Panc1 (cell line): Measurements from ENCODE around the gene INTS1. TPM values are rescaled to one million over a fixed set of nuclear protein-coding genes. Genes with fewer than 3 reads are reported as not detected.

Source experiments
- ATAC-seq: fragments of 200-7000 bp; cut with Tn5 transposase; 2 replicates; pipeline ENCODE4 v1.9.1; 2020; ENCODE audit warnings: mild to moderate bottlenecking, moderate library complexity
- BruUV-seq: library from RNA; stranded (reverse); fragments of 400-500 nt; replicated peaks from 2 replicates; lab custom pipeline; 2021; lab: Mats Ljungman, UMichigan
- CTCF ChIA-PET: fragments of 300-600 bp; sonication (Branson Sonifier 250); formaldehyde crosslinking; loops from one replicate; lab custom pipeline; 2022; ENCODE audit warnings: antibody characterized with exemption; lab: Charles Lee
- POLR2A ChIA-PET: fragments of 300-600 bp; sonication (Branson Sonifier 250); formaldehyde crosslinking; loops from one replicate; lab custom pipeline; 2022; ENCODE audit warnings: antibody characterized with exemption; lab: Charles Lee
- DNase-seq: peaks from one replicate; pipeline ENCODE4 v3.0.0-alpha.2; 2010; ENCODE audit warnings: low read depth, low spot score
- H3K27ac ChIP-seq: 2 replicates; pipeline ENCODE4 v1.5.1; 2011; ENCODE audit warnings: mild to moderate bottlenecking, low read length, inconsistent platforms
- H3K27me3 ChIP-seq: fragments of 200-500 bp; sonication (Bioruptor generic); 2 replicates; pipeline ENCODE4 v1.6.0; 2014; ENCODE audit warnings: low read length, inconsistent platforms; ENCODE audit not compliant: control insufficient read depth, insufficient read depth
- H3K36me3 ChIP-seq: fragments of 200-500 bp; sonication (Bioruptor generic); 2 replicates; pipeline ENCODE4 v1.5.1; 2014; ENCODE audit warnings: inconsistent platforms, mild to moderate bottlenecking, low read length, moderate library complexity; ENCODE audit not compliant: control insufficient read depth, insufficient read depth
- H3K4me1 ChIP-seq: 2 replicates; pipeline ENCODE4 v1.5.1; 2011; ENCODE audit warnings: inconsistent platforms, mild to moderate bottlenecking, low read length, moderate library complexity; ENCODE audit not compliant: control insufficient read depth, insufficient read depth
- H3K4me3 ChIP-seq, 2 experiments: 2 replicates each; pipeline ENCODE4 v1.5.1; 2011 to 2012; ENCODE audit warnings: low read depth in 2 of 2, low read length in 2 of 2, mild to moderate bottlenecking in 2 of 2, inconsistent platforms in 1 of 2, moderate library complexity in 1 of 2
- H3K9me3 ChIP-seq: fragments of 200-500 bp; sonication (Bioruptor generic); 2 replicates; pipeline ENCODE4 v1.5.1; 2014; ENCODE audit warnings: low read depth, mild to moderate bottlenecking, inconsistent platforms, low read length, moderate library complexity; ENCODE audit not compliant: control insufficient read depth, insufficient read depth
- CTCF ChIP-seq: fragments of 450-650 bp; IDR thresholded peaks from 2 replicates; pipeline ENCODE4 v1.5.1; 2017; ENCODE audit warnings: mild to moderate bottlenecking
- POLR2AphosphoS5 ChIP-seq: IDR thresholded peaks from 2 replicates; pipeline ENCODE4 v1.6.1; 2012; ENCODE audit warnings: mild to moderate bottlenecking, low read depth, low read length, moderate library complexity
- REST ChIP-seq, 2 experiments: IDR thresholded peaks; 2 replicates each; pipeline ENCODE4 v1.6.1; 2011 to 2012; ENCODE audit warnings: low read depth in 2 of 2, control low read depth in 1 of 2, low read length in 1 of 2, mild to moderate bottlenecking in 1 of 2, moderate library complexity in 1 of 2; ENCODE audit not compliant: insufficient read depth in 1 of 2
- SIN3A ChIP-seq: IDR thresholded peaks from 2 replicates; pipeline ENCODE4 v1.6.1; 2012; ENCODE audit warnings: low read depth, mild to moderate bottlenecking, low read length, moderate library complexity, borderline replicate concordance; ENCODE audit not compliant: insufficient read depth
- TCF7L2 ChIP-seq: IDR thresholded peaks from 2 replicates; pipeline ENCODE4 v1.6.1; 2011; ENCODE audit warnings: mild to moderate bottlenecking, low read depth, low read length, inconsistent platforms
- in situ Hi-C: cut with HindIII; loops from 2 replicates; pipeline ENCODE4 v1.10.0; 2016; ENCODE audit warnings: low sequenced_read_pairs, low pct_unique_long_range_greater_than_20kb
- intact Hi-C: fragments of 100-400 bp; cut with micrococcal nuclease; formaldehyde crosslinking; loops from one replicate; pipeline ENCODE4 v1.10.0; 2022; ENCODE audit not compliant: unreplicated experiment
- total RNA-seq: library from RNA; stranded (reverse); gene quantifications from one replicate; pipeline ENCODE4 v1.2.1, GENCODE V29; 2021; ENCODE audit not compliant: unreplicated experiment

The INTS1 gene
- total RNA-seq, 1 experiment from 2014 or later: 173 TPM

GRCh38 chr7:1461646-1462375 is 42.4 kb downstream of the INTS1 start:
- ChIA-PET CTCF (no interaction called here), POLR2A (no interaction called here)
- TF ChIP-seq CTCF (no peak), TCF7L2 (no peak), SIN3A (no peak), POLR2AphosphoS5 (no peak), REST (IDR thresholded peaks at IDR 0.05; ENCODE audit: insufficient read depth in 1 of 2, low read depth in 2 of 2, low read length in 1 of 2) (no peak)
- ATAC-seq: no peak
- DNase-seq: no peak
- intact Hi-C loops: no loop called here
- in situ Hi-C loops: no loop called here
- no peaks in the 10 kb centered on the region for H3K9me3 ChIP-seq
- no peaks in the 10 kb centered on the region for H3K27me3 ChIP-seq
- H3K4me3 ChIP-seq: no peak overlapping the region
- peaks cover 38% of the 10 kb centered on the region for H3K4me1 ChIP-seq
- peaks cover 2% of the 10 kb centered on the region; the same call in 1 of the 2 replicates for H3K36me3 ChIP-seq
- no TSS peak for BruUV-seq
- peak overlapping the region; percentile 96 for H3K27ac ChIP-seq

DNA sequence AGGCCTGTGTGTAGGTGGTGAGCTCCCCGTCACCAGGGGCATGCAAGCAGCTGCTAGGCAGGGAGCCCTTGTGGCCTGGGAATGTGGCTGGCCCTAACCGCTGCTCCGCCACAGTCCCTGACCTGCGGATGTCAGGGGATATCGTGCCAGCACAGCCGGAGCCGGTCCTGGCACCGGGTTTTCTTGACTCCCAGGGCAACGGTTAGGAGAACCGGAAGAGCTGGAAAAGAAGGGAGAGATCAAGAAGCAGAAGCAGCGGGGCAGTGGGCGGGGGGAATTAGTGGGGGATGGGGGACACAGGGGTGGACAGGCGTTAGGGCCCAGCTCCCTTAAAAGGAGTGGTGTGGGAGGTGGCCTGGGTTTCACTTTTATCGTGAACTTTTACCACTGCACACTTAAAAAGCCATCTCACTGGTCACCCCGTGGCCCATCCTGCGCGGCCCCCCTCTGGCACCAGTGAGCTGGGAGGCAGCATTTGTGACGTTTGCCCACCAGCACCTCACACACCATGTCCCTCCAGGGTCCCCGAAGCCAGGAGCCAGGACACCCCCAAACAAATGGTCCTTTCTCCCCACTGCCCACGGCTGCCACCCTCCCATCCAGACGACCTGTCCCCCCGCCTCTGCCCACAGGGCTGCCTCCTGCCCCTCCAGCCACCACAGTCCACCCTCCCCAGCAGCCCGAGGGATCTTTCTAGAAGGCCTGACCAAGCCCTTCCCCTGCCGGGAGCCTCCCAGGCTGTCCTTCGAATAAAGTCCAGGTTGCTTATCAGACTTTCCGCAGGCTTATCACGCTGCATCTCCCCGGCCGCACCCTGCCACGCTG is 43.2 kb downstream of the INTS1 start:
- POLR2A ChIA-PET: no interaction called here
- ATAC-seq (peak; percentile 2), DNase-seq (no peak)
- BruUV-seq: no TSS peak
- Histone ChIP-seq H3K9me3 (no peaks in the 10 kb centered on the region), H3K4me3 (peak overlapping the region; percentile 42 to 65), H3K27me3 (no peaks in the 10 kb centered on the region), H3K36me3 (peaks cover 2% of the 10 kb centered on the region; the same call in 1 of the 2 replicates), H3K4me1 (peaks cover 42% of the 10 kb centered on the region), H3K27ac (peak overlapping the region; percentile 96)
- peak; percentile 39; the same call in 1 of the 2 replicates for TF ChIP-seq POLR2AphosphoS5
- no peak for TF ChIP-seq CTCF
- TF ChIP-seq SIN3A: 0 out of 2 replicates have a peak, but pooled peaks have one; percentile 37
- CTCF ChIA-PET: no interaction called here
- in situ Hi-C loops (no loop called here), intact Hi-C loops (no loop called here)
